ENCODE data around the gene CCDC106.

The CCDC106 gene

DNA sequence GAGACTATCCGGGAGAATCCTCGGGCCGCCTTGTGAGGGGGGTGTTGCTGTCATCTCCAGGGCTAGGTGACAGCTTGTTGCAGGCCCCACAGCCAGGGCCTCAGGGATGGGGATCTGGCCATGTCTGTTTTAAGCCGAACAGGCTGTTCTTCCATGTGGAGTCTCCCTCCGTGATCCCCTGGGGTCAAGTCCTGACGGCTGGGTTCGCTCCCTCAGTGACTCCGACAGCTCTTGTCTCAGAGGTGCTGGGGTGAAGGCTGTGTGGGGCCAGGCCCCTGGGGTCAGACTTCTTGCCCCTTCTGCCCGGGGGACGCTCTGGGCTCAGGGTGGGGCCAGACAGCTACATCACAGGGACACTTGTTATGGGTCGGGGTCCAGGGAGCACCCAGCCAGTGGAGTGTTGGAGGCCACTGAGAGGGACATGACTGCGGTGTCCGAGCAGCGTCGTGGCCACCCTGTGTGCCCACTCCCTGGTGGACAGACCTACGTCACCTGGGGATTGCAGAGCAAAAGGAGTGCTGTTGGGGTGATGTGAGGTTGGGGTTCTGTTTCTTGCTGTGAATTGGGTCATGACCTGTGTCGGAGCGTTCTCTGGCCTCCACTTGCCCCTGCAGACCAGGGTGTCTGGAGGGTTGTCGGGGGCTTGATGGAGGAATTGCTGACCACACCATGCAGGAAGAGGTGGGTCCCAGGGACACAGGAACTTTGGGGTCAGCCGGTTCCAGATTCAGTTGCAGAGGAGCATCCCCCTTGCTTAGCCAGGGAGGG lies 48.5 kb downstream of the CCDC106 start:
- no peak for DNase-seq (ENCODE audit: low read depth)
- TF ChIP-seq CTCF (conservative IDR thresholded peaks at IDR 0.05; ENCODE audit: control insufficient read depth, insufficient read depth, low read depth, low read length) = no peak
- no peak overlapping the region for H3K4me3 ChIP-seq (ENCODE audit: control insufficient read depth, low read depth, low read length)

- TF ChIP-seq CTCF (conservative IDR thresholded peaks at IDR 0.05; ENCODE audit: control insufficient read depth, insufficient read depth, low read depth, low read length) = no peak
- DNase-seq (ENCODE audit: low read depth) = no peak
- H3K4me3 ChIP-seq (ENCODE audit: control insufficient read depth, low read depth, low read length) = no peak overlapping the region
These were observed 49.0 kb downstream of the CCDC106 start for GRCh38 chr19:55697069-55697440.

- H3K4me3 ChIP-seq (ENCODE audit: control insufficient read depth, low read depth, low read length) = no peak overlapping the region
- DNase-seq (ENCODE audit: low read depth) = no peak
- no peak for TF ChIP-seq CTCF (conservative IDR thresholded peaks at IDR 0.05; ENCODE audit: control insufficient read depth, insufficient read depth, low read depth, low read length)
These were observed 49.7 kb downstream of the CCDC106 start for GRCh38 chr19:55697698-55698097.

DNA sequence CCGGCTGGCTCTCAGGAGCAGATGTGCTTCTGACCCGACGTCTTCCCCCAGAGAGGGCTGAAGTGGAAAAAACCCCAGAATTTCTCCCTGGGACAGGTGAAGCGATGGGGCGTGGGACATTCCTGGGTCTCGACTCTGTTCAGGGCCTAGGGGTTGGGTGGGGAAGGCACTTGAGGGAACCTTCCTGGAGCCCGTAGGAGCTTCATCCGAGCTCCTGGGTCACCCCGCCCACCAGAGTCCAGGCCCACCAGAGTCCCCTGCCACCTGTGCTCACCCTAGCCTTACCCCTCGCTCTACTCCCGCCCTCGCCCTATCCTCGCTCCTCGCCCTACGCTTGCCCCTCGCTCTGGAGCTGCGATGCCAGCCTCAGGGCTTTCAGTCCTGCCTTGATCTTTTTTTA lies 50.2 kb downstream of the CCDC106 start:
- no peak overlapping the region for H3K4me3 ChIP-seq (ENCODE audit: control insufficient read depth, low read depth, low read length)
- TF ChIP-seq CTCF (conservative IDR thresholded peaks at IDR 0.05; ENCODE audit: control insufficient read depth, insufficient read depth, low read depth, low read length) = no peak
- no peak for DNase-seq (ENCODE audit: low read depth)

DNA sequence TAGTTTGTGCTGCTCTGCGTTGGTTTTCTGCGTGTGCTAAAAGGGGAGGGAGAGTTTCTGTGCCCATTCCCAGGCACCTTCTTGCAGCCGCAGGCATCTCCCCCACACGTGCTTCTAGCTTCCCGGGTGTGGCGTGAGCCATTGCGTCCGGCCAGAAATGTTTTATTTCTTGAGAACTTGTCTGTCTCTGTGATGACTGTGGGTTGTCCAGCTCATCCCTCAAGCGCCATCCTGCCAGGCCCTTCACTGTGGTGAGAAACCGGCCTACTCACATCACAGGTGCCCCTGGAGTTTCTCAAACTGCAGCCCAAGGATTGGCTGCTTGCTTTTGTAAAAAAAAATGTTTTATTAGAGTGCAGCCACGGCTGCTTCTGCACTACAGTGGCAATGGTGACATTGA lies 51.2 kb downstream of the CCDC106 start:
- no peak for DNase-seq (ENCODE audit: low read depth)
- H3K4me3 ChIP-seq (ENCODE audit: control insufficient read depth, low read depth, low read length) = no peak overlapping the region
- no peak for TF ChIP-seq CTCF (conservative IDR thresholded peaks at IDR 0.05; ENCODE audit: control insufficient read depth, insufficient read depth, low read depth, low read length)

GRCh38 chr19:55700813-55701212 lies 52.8 kb downstream of the CCDC106 start:
- no peak overlapping the region for H3K4me3 ChIP-seq (ENCODE audit: control insufficient read depth, low read depth, low read length)
- DNase-seq (ENCODE audit: low read depth) = no peak
- no peak for TF ChIP-seq CTCF (conservative IDR thresholded peaks at IDR 0.05; ENCODE audit: control insufficient read depth, insufficient read depth, low read depth, low read length)
